GM20000 (cell line): ENCODE measurements around the gene SLC22A14.

Experiments used
- DNase-seq: peaks from one replicate; pipeline ENCODE4 v3.0.0; 2012; ENCODE audit warnings: low spot score
- CTCF ChIP-seq: IDR thresholded peaks from 2 replicates; pipeline ENCODE4 v1.5.1; 2012; ENCODE audit warnings: mild to moderate bottlenecking, control low read depth; ENCODE audit errors: extremely low read depth, missing control alignments

SLC22A14 gene

GRCh38 chr3:38362825-38363224 lies 80.7 kb downstream of the SLC22A14 start:
- TF ChIP-seq CTCF: no peak
- no peak for DNase-seq

- no peak for DNase-seq
- no peak for TF ChIP-seq CTCF
These were observed 82.8 kb downstream of the SLC22A14 start for GRCh38 chr3:38364721-38365400.

GRCh38 chr3:38365469-38366062 lies 83.5 kb downstream of the SLC22A14 start:
- no peak for DNase-seq
- no peak for TF ChIP-seq CTCF

GRCh38 chr3:38366082-38366481 lies 84.0 kb downstream of the SLC22A14 start:
- DNase-seq: no peak
- no peak for TF ChIP-seq CTCF

GRCh38 chr3:38367779-38368178 lies 85.7 kb downstream of the SLC22A14 start:
- DNase-seq: no peak
- no peak for TF ChIP-seq CTCF
